A673 (cell line): ENCODE data around the gene SNTA1. TPM values are rescaled to one million over a fixed set of nuclear protein-coding genes. Genes with fewer than 3 reads are reported as not detected.
"Not testable (repeated sequence)": the region's sequence is repeated elsewhere in the genome, so short reads cannot be mapped to it uniquely, and the experiment has no call there.

ENCODE experiments used
- BruUV-seq: library from RNA; stranded (reverse); fragments of 400-500 nt; replicated peaks from 2 replicates; lab custom pipeline; 2021; lab: Mats Ljungman, UMichigan
- CTCF ChIA-PET: fragments of 300-600 bp; sonication (Branson Sonifier 250); formaldehyde crosslinking; loops from one replicate; lab custom pipeline; 2022; ENCODE audit warnings: antibody characterized with exemption; lab: Charles Lee
- POLR2A ChIA-PET: fragments of 300-600 bp; sonication (Branson Sonifier 250); formaldehyde crosslinking; loops from one replicate; lab custom pipeline; 2022; ENCODE audit warnings: antibody characterized with exemption; ENCODE audit not compliant: low non-redundant PET; lab: Charles Lee
- DNase-seq: peaks from one replicate; pipeline ENCODE4 v3.0.0-alpha.2; 2015; ENCODE audit warnings: low spot score
- H3K27ac ChIP-seq: fragments of 200-600 bp; sonication (generic); 2 replicates; pipeline ENCODE4 v1.5.1; 2016; ENCODE audit warnings: mixed run types, low read depth, mild to moderate bottlenecking, mixed read lengths, antibody characterized with exemption, low read length; ENCODE audit not compliant: poor library complexity, severe bottlenecking
- H3K27me3 ChIP-seq: fragments of 200-600 bp; sonication (generic); replicated peaks from 2 replicates; pipeline ENCODE4 v1.6.1; 2017; ENCODE audit warnings: mixed run types, low read depth, mild to moderate bottlenecking, mixed read lengths, antibody characterized with exemption, low read length; ENCODE audit not compliant: insufficient read depth, poor library complexity
- H3K36me3 ChIP-seq: fragments of 200-600 bp; sonication (generic); 2 replicates; pipeline ENCODE4 v1.6.1; 2016; ENCODE audit warnings: mixed run types, mild to moderate bottlenecking, mixed read lengths, antibody characterized with exemption, low read length; ENCODE audit not compliant: insufficient read depth, poor library complexity, severe bottlenecking
- H3K4me1 ChIP-seq: fragments of 200-600 bp; sonication (generic); 2 replicates; pipeline ENCODE4 v1.6.1; 2017; ENCODE audit warnings: mixed run types, mild to moderate bottlenecking, mixed read lengths, antibody characterized with exemption, low read length; ENCODE audit not compliant: insufficient read depth, poor library complexity, severe bottlenecking
- H3K4me3 ChIP-seq: fragments of 200-600 bp; sonication (generic); 2 replicates; pipeline ENCODE4 v1.5.1; 2016; ENCODE audit warnings: low read depth, mixed run types, mild to moderate bottlenecking, mixed read lengths, low read length; ENCODE audit not compliant: poor library complexity, severe bottlenecking
- H3K9me3 ChIP-seq: fragments of 200-600 bp; sonication (generic); 2 replicates; pipeline ENCODE4 v1.6.1; 2016; ENCODE audit warnings: mixed run types, low read depth, mild to moderate bottlenecking, mixed read lengths, antibody characterized with exemption, low read length; ENCODE audit not compliant: poor library complexity, severe bottlenecking
- CTCF ChIP-seq: fragments of 300-800, 200-600 bp; sonication (generic); conservative IDR thresholded peaks from 2 replicates; pipeline ENCODE4 v1.5.1; 2017; ENCODE audit warnings: low read depth, mild to moderate bottlenecking, antibody characterized with exemption, low read length, moderate library complexity, mixed read lengths
- EZH2 ChIP-seq: fragments of 200-600 bp; sonication (generic); IDR thresholded peaks from 2 replicates; pipeline ENCODE4 v1.6.1; 2017; ENCODE audit warnings: borderline replicate concordance, low read depth, mild to moderate bottlenecking, mixed read lengths, antibody characterized with exemption, low read length; ENCODE audit not compliant: poor library complexity, severe bottlenecking
- intact Hi-C: fragments of 100-400 bp; cut with micrococcal nuclease; formaldehyde crosslinking; loops from one replicate; pipeline ENCODE4 v1.10.0; 2022; ENCODE audit not compliant: unreplicated experiment
- total RNA-seq: library from RNA; stranded (reverse); gene quantifications from 2 replicates; pipeline ENCODE4 v1.2.3, GENCODE V29; 2021

SNTA1 gene
- total RNA-seq, 1 experiment from 2014 or later, result 4.4 TPM

- no peaks in the 10 kb centered on the region for H3K27me3 ChIP-seq
- H3K27ac ChIP-seq, result no peak overlapping the region
- H3K36me3 ChIP-seq, result no peaks in the 10 kb centered on the region
- H3K4me3 ChIP-seq, result no peak overlapping the region
- TF ChIP-seq CTCF, result no peak
- TF ChIP-seq EZH2, result no peak
- BruUV-seq, result no TSS peak
- intact Hi-C loops, result no loop called here
- DNase-seq, result no peak
- peaks cover 6% of the 10 kb centered on the region for H3K4me1 ChIP-seq
- POLR2A ChIA-PET, result no interaction called here
- H3K9me3 ChIP-seq, result no peaks in the 10 kb centered on the region
- CTCF ChIA-PET, result no interaction called here
Measured at GRCh38 chr20:33488201-33488600, 44.6 kb upstream of the SNTA1 start.

- DNase-seq, H3K4me3 ChIP-seq, H3K27ac ChIP-seq, intact Hi-C loops, H3K36me3 ChIP-seq, POLR2A ChIA-PET, H3K27me3 ChIP-seq, CTCF ChIA-PET, H3K4me1 ChIP-seq, H3K9me3 ChIP-seq, BruUV-seq: not testable (repeated sequence)
Measured at GRCh38 chr20:33483186-33483585, 39.6 kb upstream of the SNTA1 start.

- ChIA-PET POLR2A (no interaction called here), CTCF (no interaction called here)
- no TSS peak for BruUV-seq
- Histone ChIP-seq H3K9me3 (no peaks in the 10 kb centered on the region), H3K36me3 (no peaks in the 10 kb centered on the region), H3K4me1 (no peaks in the 10 kb centered on the region), H3K27ac (no peak overlapping the region), H3K4me3 (no peak overlapping the region), H3K27me3 (no peaks in the 10 kb centered on the region)
- no peak for DNase-seq
- intact Hi-C loops, result no loop called here
- TF ChIP-seq CTCF (no peak), EZH2 (no peak)
Measured at GRCh38 chr20:33482581-33482980, 39.0 kb upstream of the SNTA1 start.

GRCh38 chr20:33481431-33481941, 37.9 kb upstream of the SNTA1 start:
- ChIA-PET CTCF (no interaction called here), POLR2A (no interaction called here)
- Histone ChIP-seq H3K27me3 (no peaks in the 10 kb centered on the region), H3K9me3 (no peaks in the 10 kb centered on the region), H3K36me3 (no peaks in the 10 kb centered on the region), H3K27ac (no peak overlapping the region), H3K4me1 (no peaks in the 10 kb centered on the region), H3K4me3 (no peak overlapping the region)
- no peak for DNase-seq
- no TSS peak for BruUV-seq
- intact Hi-C loops, result no loop called here
- TF ChIP-seq EZH2 (no peak), CTCF (no peak)
